ENCODE data around the gene PDZD4.

PDZD4 gene

DNA sequence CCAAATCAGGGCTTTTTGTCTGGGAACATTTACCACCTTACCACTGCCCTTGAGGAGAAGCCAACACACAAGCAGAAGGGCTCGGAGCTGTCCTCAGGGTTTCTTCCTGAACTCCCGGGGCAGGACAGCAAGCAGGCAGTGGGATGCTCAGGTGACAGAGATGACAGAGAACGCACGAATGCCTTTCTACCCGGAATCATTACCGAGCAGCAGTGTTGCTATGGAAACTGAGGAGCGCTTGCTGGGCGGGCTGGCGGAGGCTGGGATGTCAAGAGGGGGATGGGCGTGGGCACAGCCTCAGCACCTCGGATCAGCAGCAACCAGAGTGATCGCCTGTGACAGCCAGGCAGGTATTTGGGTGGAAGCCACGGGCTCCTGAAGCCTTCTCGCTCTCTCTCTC is 18.1 kb downstream of the PDZD4 start:
- TF ChIP-seq, protein P1, sequence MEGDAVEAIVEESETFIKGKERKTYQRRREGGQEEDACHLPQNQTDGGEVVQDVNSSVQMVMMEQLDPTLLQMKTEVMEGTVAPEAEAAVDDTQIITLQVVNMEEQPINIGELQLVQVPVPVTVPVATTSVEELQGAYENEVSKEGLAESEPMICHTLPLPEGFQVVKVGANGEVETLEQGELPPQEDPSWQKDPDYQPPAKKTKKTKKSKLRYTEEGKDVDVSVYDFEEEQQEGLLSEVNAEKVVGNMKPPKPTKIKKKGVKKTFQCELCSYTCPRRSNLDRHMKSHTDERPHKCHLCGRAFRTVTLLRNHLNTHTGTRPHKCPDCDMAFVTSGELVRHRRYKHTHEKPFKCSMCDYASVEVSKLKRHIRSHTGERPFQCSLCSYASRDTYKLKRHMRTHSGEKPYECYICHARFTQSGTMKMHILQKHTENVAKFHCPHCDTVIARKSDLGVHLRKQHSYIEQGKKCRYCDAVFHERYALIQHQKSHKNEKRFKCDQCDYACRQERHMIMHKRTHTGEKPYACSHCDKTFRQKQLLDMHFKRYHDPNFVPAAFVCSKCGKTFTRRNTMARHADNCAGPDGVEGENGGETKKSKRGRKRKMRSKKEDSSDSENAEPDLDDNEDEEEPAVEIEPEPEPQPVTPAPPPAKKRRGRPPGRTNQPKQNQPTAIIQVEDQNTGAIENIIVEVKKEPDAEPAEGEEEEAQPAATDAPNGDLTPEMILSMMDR (IDR thresholded peaks at IDR 0.05; ENCODE audit: low read depth, low read length, missing control alignments), result no peak
- no peak overlapping the region for H3K4me3 ChIP-seq (replicated peaks; ENCODE audit: low read depth, low read length)
- no peak for DNase-seq (ENCODE audit: extremely low read depth, low read depth)

DNA sequence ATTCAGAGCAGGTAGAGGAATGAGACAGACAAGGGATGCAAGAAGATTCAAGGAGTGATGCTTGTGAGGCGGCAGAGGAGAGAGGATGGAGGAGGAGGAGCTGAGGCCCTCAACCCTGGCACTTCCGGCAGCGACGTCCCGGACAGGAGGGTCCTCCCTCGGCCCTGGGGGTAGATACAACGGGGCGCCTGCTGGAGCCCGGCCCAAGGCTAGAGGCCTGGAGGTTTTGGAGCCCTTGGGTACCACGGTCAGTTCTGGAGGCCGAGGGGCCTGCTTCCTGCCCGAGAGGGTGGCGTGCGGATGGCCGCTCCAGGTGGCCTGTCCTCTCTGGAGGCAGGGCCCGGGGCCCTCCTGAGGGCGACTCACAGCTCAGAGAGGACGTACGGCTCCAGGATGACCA is 22.4 kb downstream of the PDZD4 start:
- DNase-seq (ENCODE audit: extremely low read depth, low read depth), result no peak
- no peak overlapping the region for H3K4me3 ChIP-seq (replicated peaks; ENCODE audit: low read depth, low read length)
- TF ChIP-seq, protein P1 (IDR thresholded peaks at IDR 0.05; ENCODE audit: low read depth, low read length, missing control alignments), result no peak

DNA sequence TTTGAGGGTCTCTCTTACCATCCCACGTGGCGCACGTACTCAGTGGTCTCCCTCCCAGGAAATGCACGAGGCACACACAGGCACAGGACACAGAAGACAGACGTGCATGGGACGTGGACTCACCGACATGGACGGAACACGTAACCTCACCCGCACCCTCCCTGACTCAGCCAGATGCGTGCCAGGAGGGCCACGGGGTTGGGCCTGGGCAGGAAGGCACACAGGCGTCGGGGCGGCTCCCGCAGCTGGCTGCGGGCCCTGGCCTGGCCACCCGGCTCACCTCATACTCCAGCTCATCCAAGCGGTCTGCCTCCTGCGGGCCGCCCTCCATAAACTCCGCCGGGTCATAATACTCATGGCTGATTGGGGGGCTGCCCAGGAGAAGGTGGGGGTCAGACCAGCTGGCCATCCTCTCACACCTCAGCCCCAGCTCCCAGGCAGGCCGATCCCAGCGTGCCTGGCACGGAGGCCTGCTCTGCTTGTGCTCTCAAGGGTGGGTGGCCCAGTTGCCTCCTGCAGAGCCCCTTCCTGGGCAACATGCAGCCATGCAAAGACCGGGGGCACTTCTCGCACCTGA is 23.3 kb downstream of the PDZD4 start:
- no peak for DNase-seq (ENCODE audit: extremely low read depth, low read depth)
- H3K4me3 ChIP-seq (replicated peaks; ENCODE audit: low read depth, low read length), result no peak overlapping the region
- TF ChIP-seq, protein P1 (IDR thresholded peaks at IDR 0.05; ENCODE audit: low read depth, low read length, missing control alignments), result no peak

DNA sequence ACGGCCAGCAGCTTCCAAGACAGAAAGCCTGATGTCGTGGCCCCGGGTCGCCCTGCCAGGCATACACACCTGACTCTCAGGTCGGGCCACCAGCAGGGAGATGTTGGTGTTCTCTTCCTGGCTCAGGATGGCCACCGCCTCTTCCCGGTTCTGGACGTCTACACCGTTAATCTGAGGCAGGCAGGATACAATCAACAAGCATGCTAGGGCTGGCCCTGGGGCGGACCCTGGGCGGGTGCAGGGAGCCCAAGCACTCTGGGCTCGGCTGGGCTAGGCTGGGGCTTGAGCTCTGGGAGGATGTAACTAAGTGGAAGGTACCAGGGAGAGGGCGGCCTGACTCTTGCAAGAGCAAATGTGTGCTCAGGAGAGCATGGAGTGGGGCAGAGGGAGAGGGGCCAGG is 24.9 kb downstream of the PDZD4 start:
- no peak for DNase-seq (ENCODE audit: extremely low read depth, low read depth)
- H3K4me3 ChIP-seq (replicated peaks; ENCODE audit: low read depth, low read length), result no peak overlapping the region
- TF ChIP-seq, protein P1 (IDR thresholded peaks at IDR 0.05; ENCODE audit: low read depth, low read length, missing control alignments), result no peak

DNA sequence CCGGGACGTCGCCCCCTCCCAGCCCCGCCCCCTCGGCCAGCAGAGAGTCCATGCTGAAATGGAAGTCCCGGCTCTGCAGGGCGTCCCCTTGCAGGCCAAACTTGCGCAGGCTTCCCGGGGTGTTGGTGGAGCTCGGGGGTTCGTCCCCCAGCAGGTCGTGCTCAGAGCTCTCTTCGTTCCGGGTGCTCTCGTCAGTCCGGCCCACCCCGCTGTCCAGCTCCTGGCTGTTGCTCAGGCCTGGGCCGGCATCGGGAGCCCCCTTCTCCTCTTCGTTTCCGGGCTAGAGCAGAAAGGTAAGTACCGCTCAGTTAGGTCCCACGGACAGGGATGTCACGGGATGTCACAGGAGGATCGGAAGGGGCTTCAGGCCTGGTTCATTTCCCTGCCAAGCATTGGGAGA is 25.7 kb downstream of the PDZD4 start:
- TF ChIP-seq, protein P1 (IDR thresholded peaks at IDR 0.05; ENCODE audit: low read depth, low read length, missing control alignments), result no peak
- no peak for DNase-seq (ENCODE audit: extremely low read depth, low read depth)
- H3K4me3 ChIP-seq (replicated peaks; ENCODE audit: low read depth, low read length), result no peak overlapping the region

DNA sequence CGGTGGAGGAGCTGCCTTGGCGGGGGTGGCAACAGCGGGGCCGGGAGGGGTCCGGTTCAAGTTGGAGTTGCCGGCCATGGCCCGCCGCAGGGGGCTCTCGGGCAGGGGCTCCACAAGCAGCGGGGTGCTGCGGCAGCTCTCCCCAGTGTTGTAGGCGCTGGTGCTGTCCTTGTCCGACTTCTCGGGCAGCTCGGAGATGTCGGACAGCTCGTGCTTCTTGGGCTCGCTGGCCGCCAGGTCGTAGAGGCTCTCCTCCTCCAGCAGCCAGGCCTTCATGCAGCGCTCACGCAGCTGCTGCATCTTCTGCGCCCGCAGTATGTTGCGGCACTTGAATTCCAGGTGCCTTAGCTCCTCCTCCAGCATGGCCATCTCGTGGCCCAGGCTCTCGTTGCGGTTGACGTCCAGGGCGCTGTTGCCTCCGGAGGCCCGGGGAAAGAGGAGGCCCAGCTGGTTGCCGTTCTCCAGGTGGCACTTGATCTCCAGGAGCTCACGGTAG is 26.2 kb downstream of the PDZD4 start:
- H3K4me3 ChIP-seq (replicated peaks; ENCODE audit: low read depth, low read length), result no peak overlapping the region
- no peak for DNase-seq (ENCODE audit: extremely low read depth, low read depth)
- TF ChIP-seq, protein P1 (IDR thresholded peaks at IDR 0.05; ENCODE audit: low read depth, low read length, missing control alignments), result no peak

All from HFF-Myc (cell line).